Putamen (tissue), 1 donor: Measurements from ENCODE around the gene EIF4E3.

Experiments
- DNase-seq: peaks from one replicate; pipeline ENCODE4 v3.0.0-alpha.2; 2016; ENCODE audit warnings: low spot score

EIF4E3 gene

DNA sequence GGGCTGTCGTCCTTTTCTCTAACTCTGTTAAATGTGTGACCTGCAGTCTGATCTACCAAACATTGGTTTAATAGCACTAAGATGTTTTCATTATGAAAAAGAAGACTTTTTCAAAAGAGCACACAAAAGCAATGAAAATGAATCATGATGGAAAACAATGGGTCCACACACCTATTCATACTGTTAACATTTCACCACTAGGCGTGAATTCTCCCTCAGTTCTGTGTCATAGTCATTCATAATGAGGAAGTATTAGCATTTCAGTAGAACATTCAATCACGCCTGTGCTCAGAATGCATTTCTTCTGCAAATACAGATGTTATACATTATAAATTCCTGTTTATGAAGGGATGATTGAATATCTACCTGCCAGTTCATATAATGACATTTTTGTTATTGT lies 35.9 kb downstream of the EIF4E3 start:
- DNase-seq = no peak

DNA sequence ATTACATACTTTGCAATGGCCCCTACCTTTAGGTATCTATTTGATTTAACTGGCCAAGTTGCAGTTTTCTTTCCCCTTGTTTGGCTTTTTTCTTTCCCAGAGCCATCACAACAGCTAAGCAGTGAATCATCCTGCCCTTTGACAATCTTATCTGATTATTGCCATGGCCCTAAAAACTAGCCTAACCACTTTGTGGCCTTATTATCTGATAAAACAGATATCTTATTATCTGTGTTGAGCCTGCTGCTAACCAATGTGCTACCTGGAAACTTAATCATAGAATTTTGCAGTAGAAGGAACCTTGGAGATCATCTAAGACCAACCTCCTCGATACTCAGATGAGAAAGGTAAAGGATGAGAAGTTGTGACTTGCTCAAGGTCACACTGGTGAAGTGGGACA lies 37.1 kb downstream of the EIF4E3 start:
- no peak for DNase-seq

DNA sequence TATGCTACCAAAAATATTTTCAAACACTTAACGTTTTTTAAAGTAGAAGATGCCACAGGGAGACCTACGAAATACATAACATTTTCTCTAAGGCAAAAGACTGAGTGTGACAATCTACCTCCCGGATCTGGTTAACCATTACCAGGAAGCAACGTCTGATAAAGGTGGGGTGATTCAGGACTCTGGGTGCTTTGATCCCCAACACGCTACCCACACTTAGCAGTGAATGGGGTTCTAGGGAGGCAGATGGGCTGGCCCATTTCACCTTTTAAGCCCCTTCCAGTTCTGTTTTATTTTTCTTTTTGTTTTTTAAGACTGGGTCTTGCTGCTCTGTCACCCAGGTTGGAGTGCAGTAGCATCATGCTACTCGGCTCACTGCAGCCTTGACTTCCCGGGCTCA lies 39.5 kb downstream of the EIF4E3 start:
- no peak for DNase-seq

DNA sequence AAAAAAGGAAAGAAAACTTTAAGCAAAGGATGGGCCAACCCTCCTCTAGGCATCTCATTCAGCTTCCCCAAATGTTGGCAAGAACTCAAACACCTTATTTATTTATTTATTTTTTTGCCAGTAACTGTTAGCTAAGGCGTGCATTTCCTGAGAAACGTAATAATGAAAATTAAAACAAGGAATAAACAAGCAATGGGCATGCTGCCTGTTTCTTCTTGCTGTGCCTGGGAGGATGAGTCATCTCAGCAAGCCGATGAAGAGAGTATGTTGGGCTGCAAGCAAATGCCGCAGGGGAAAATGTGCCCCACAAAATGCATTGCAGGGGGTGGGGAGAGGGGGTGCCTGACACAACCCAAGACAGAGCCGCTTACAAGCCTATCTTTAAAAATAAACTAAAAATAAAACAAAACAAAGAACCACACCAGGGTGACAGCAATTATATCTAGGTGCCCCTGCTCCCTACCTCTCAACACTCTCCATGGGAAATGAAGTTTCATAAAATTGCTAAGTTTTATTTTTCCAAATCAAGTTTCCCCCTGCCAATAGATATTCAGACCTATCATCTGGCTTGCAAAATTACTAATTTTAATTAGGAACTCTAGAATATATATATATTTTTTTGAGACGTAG lies 40.3 kb downstream of the EIF4E3 start:
- no peak for DNase-seq

DNA sequence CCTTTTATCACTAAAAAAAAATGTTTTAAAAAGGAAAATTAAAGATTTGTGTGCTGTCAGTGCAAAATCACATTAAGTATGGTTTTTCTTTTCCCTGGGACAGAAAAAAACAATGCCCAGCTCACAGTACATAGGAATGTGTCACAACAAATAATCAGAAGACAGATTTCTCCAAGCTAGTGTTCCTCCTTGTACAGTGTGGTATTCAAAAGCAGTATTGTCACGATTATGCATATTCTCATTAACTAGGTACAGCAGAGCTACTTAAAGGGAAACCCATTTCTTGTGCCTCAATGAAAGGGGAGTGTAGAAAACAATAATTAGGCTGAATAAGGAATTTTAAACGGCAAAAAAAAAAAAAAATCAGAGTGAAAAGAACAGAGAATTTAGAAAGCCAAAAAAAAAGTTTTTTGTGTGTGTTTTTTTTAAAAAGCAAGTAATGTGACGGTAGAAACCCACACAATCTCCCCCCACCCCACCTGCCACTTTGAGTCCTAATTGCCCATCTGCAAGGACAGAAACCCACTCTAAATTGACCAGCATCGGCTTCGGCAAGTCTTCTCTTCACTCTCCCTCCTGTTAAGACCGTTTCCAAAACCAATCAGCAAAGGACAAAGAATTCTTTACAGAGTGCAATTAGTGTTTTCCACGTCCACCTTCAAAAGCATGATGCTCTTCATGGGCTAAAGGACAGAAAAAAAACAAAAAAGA lies 41.0 kb downstream of the EIF4E3 start:
- no peak for DNase-seq

DNA sequence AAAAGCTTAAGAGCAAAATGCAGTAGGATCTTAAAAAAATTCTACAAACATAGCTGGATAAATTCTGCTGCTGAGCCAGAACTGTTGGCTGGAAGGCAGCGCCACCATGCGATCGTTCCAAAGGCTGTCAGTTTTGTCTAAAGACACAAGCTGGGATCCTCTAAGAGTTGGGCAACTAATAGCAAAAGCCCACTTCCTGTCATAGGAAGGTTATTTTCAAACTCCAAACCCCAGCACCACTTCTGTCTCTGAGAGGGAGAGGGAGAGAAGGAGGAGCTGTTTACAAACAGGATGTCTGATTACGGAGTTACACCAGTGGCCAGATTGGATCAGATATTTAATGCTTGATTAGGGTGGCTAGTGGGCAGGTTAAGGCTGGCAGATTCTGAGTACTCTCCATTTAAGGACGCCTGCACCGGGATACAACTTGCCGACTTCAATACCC lies 44.0 kb downstream of the EIF4E3 start:
- DNase-seq = peak; percentile 65

DNA sequence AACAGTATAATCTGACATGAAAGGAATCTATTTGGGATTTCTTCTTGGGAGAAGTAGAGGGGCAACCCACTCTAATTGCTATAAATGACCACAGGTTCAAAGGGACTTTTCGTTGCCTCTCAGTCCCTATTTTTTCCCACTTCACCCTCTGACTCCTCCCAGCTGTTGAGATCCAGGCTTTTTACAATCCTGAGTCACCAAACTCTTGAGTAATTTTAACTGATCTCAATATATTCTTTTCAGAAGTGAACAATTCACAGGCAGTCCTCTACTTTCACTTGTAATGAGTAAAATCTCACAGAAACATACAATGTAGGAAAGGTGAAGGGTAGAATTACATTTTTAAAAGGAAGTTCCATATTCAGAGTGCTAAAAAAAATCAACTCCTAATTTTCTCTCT lies 44.6 kb downstream of the EIF4E3 start:
- DNase-seq = no peak

DNA sequence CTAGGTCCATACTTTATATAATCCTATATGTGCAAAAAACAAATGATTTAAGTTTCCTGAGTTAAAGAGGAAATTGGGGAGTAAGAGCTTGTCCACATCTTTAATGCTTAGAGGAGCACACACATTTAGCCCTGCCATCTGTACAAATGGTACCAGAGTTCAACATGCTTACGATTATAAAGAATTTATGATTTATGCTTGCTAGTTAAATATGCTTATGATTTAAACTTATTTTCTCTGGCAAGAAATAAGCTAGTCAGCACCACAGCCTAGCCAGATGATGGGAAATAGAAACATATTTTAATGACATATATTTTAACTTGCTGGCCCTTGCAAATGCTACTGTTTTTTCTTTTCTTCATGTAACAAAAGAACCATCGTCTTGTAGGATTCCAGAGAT lies 48.3 kb downstream of the EIF4E3 start:
- no peak for DNase-seq

DNA sequence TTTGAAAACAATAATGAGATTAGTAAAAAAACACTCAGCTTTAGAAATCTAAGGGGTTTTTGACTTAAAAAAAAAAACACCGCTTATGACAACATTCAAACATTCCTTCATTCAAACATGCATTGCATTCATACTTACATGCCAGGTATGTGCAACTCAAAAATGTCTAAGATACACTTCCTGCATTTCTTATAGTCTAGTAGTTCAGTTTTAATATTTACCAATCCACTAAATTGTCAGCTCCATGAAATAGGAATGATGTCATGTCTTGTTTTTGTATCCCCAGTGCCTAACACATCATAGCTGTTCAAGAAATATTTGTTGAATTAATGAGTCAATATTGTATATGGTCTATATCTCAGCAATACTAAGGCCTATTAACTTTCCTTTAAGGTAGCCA lies 51.7 kb downstream of the EIF4E3 start:
- DNase-seq = no peak

DNA sequence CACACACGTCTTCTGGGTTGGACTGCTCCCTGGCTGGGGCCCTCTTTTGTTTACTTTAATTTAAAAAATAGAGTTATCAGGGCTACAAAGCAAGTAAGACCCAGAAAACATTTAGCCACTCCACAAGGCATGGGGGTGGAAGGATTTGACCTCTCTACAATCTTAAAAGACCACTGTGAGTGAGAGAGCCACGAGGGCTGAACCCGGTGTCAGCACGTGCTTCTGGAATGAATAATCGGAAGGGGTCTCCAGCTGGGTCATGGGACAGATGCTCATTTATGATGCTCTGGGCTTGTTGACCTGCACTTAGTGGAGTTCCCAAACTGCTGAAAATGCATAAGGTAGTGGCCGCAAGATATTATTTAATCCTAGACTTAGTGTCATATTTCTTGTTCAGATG lies 52.4 kb downstream of the EIF4E3 start:
- no peak for DNase-seq

DNA sequence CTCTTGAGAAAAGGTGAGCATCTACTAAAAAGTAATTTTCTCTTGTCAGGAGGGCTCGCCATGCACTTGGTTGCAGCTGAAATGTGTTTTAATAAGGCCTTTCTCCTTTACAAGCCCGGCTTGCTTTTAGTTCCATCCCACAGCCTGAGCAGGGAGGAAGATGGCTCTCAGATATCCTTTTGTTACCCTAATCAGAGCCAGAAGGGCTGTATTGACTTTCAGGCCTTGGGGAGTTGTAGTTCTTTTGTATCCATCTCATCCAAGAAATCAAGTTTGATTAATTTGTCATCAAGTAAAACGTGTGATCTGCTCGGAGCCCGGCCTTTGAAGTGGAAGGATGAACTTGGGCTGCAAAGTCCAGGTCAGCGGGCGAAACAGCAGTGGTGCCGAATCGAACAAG lies 52.9 kb downstream of the EIF4E3 start:
- no peak for DNase-seq

DNA sequence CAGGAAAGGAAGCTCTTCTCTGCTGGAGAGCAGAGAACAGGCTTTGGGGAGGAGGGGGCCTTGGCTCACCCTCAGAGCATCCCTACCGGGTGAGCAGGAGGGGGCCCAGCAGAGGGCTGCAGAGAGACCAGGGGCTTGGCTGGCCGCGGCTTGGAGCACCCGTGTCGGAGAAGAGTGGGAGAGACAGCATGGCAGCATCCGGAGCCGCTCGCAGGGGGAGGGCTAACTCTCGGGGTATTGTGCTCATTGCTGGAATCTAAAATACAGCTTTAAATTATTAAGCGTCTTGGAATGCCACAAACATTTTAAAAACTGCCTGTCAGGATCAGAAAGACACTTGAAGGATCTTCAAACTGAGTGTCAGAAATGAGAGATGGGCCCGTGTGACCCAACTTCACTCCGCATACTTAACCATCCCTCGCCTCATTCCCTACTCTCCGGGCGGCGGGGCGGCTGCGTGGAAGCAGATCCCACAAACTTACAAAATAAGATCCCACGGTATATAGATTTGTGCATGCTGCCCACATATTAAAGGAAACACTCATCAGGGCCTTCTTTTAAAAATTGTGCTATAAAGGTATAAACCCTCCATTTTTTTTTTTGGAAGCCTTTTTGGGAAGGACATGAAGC lies 53.9 kb downstream of the EIF4E3 start:
- DNase-seq = no peak

DNA sequence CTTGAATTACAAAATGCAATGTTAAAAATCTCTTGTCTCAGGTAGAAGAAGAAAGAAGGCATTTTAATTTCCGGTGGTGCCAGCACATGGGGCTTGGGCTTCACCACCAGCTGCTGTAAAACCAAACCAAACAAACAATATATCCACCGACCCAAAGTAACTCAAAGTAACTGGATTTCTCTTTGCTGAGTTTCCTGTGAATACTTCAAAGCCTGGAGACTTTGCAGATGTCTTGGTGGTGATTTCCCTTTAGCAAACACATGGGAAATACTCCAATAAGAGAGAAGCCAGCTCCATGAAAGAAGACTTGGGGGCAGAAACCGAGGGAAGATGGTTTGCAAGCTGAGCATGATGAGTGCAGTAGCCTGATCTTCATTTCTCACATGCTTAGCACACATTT lies 62.6 kb downstream of the EIF4E3 start:
- no peak for DNase-seq

DNA sequence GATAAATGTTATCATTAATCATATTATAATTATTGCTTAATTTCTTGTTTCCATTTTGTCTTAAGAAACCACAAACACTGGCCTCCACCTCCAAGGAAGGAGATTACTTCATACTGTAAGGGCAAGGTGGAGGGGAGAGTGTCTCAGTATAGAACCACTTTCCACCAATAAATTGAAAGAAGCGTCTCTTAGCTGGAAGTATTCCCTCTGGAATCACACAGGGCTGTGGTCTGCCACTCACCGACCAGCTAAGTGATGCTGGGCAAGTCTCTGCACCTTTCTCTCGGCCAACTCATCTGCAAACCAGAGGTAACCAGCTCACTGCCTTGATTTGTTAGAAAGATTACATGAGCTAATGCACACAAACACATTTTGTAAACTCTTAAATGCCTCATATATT lies 63.1 kb downstream of the EIF4E3 start:
- DNase-seq = no peak

DNA sequence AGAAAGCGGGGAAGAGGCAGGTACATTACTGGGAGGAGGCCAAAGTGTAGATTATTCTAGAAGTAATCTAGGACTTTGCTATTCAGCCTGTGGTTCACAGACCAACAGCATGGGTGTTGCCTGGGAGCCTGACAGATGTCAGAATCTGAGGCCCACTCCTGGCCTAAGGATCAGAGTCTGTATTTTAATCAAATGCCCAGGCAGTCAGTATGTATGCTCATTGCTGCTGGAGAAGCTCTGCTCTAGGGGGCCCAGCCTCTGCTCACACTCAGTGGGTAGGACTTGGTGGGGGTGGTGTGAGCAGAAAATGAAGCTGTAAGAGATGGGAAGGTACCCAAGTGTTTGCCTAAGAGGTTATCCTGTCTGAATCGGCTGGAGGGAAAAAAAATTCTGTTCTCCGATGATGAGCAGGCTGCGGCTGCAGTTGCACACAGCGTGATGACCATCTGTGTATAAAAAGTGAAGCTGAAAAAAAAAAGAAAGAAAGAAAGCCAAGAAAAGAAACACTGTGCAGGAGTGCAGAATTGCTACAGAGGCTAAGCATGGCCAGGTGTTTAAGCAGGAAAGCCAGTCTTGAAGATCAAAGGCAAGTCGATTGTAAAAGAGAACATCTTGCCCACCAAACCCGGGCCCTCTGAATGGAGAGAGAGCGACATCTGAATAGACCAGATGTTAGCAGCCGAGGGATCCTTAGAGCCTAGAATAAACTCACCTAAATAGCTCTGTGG lies 65.2 kb downstream of the EIF4E3 start:
- DNase-seq = no peak

DNA sequence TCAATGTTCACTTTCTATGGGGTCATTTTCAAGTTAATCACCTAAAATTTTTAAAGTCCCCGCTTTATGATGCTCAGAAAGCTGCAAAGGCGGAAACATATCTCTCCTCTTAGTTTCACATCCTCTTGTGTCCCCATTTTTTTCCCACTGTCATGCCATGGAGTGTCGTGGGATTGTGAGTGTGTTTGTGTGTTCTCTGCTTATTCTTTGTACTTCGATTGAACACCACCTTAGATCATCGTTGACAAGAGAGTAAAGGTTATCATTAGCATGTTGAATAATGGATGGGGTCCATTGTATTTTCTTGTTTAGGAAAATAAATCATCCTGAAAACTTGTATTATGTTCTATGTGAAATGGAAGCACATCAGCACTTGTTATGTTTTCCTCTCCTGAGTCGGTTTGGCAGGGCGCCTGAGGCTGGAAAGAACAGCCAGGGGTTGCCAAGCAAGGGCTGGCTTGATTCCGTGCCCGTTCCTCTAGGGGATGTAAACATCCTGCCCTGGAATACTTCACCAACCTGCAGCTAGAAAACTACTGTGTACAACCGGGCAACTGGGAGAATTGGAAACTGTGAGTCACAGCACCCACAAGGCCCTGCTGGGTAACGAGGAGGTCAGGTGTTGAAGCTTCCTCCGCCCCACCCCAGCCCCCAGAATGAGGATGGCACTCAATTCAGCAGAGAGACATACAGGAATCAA lies 67.2 kb downstream of the EIF4E3 start:
- no peak for DNase-seq

DNA sequence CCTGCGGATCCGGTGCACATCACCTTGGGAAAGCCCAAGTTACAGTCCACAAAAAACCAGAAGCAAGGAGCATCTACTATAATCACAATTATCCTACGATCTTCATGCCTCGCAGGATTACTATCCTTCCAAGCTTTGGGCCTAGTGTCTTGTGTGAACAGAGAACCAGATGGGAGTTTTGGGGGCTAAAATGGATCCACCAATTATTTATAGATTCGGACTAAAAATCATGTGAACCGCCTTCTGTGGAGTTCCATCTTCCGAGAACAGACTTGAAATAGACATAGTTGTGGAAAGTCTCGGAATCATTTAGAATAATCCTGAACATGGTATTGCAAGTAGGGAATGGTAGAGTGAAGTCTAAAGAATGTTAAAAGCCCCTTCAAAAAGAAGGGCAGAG lies 70.1 kb downstream of the EIF4E3 start:
- DNase-seq = no peak

DNA sequence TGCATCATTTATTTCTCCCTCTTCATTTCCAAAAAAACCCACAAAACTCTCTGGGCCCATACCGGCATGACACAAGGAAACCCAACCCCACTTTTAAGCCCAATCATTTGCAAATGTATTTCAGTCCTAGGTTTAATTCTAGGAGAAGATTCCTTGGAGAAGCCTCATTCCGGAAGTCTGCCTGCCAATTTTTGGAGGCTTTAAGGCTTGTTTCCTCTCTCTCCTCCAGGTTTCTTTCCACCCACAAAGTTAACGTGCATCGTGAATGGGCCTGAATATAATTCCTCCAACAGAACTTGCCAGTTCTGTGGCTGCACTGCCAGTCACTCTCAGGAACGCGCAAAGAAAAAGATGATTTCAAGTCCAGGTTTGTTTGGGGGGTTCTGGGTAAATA lies 71.8 kb downstream of the EIF4E3 start:
- peak; percentile 39 for DNase-seq

DNA sequence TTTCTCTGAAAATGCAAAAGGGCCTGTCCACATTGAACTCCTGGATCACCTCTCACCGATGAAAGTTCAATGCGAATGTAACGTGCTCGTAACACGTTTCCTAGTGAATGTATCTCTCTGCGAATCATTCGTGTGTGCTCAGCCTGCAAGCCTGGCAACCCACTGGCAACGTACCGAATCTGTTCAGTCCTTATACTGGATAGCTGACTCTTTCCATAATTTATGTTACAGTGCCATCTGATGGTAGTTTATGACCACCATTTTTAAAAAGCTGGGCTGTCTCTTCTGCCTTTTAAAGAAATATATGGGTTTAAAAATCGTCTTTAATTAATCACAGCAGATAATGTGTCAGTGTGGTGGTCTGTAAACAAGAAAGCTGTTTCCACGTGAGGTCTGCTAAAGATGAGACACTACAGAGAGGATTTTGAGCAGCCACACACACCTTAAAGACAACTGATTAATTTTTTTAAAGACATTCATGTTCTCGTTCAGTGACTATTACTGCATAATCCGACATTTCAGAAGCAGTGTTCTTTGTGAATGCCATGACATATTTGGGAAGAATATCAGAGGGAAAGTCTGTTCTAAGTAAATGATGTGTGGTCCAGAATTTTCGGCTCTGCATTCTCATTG lies 72.3 kb downstream of the EIF4E3 start:
- DNase-seq = peak; percentile 55

DNA sequence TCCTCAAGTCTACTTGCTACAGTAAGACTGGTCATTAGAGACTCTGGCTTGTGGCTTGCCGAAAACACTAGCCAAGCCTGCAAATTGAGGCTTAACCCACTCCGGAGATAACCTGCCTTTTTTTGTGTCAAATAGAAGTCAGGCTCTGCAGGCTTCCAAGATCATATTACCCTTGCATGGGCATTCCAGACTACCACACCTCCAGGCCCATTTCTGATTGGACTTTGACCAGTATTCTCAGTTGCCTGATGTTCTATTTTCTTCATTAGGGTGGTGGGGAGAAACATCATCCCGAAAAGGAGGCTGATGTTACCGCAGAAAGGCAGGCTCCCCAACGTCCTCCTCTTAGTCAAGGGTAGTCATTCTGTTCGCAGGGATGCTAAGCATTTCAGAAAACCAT lies 73.6 kb downstream of the EIF4E3 start:
- DNase-seq = no peak

DNA sequence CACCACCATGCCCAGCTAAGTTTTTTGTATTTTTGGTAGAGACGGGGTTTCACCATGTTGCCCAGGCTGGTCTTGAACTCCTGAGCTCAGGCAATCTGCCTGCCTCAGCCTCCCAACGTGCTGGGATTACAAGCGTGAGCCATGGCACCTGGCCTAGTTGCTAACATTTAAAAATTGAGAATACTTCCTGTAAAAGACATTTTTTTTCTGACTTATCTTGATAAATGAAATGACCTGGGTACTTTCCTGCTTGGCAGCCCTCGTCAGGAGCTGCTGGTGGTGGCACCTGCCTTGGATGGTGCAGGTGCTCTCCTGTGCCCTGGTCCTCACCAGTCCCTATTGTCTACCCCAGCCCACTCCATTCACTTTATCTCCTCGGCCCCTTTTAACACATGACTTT lies 74.8 kb downstream of the EIF4E3 start:
- no peak for DNase-seq

DNA sequence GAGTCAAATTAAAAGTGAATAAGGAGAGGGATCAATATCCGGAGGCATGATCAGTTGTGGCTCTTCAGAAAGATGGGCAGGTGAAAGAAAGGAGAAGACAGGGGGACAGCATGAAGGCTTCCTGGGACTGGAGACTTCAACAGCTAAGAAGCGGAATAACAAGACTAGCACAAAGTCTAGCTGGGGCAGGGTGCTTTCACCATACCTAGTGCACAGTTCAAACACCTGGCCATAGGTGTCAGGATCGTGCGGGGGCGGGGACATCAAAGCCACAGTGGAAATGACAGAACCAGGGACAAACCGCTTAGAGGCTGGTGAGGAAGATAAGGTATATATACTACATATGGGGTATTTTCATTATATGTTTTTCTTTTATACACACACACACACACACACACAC lies 75.4 kb downstream of the EIF4E3 start:
- no peak for DNase-seq
